Liver (tissue), 9 donors: ENCODE measurements around the gene ARL5B. TPM values are rescaled to one million over a fixed set of nuclear protein-coding genes. Genes with fewer than 3 reads are reported as not detected.

Source experiments
- DNase-seq: peaks from one replicate; pipeline ENCODE4 v3.0.0-alpha.2; 2017; ENCODE audit warnings: low spot score
- H3K27ac ChIP-seq, 2 donors: one replicate each; pipeline ENCODE4 v1.7.0; 2013; ENCODE audit warnings: inconsistent platforms in 2 of 2, low read length in 2 of 2, control low read depth in 1 of 2, low read depth in 1 of 2, mild to moderate bottlenecking in 1 of 2
- H3K27me3 ChIP-seq, 4 donors: one replicate each; pipeline versions ENCODE4 v1.6.1 to v1.7.0; 2013; ENCODE audit warnings: low read length in 3 of 4, inconsistent platforms in 1 of 4, mild to moderate bottlenecking in 1 of 4, moderate library complexity in 1 of 4; ENCODE audit not compliant: control insufficient read depth in 4 of 4, insufficient read depth in 4 of 4
- H3K36me3 ChIP-seq, 4 donors: one replicate each; pipeline versions ENCODE4 v1.6.1 to v1.7.0; 2013; ENCODE audit warnings: low read length in 3 of 4, mild to moderate bottlenecking in 3 of 4, low read depth in 1 of 4, moderate library complexity in 1 of 4; ENCODE audit not compliant: control insufficient read depth in 4 of 4, insufficient read depth in 3 of 4
- H3K4me1 ChIP-seq, 4 donors: one replicate each; pipeline versions ENCODE4 v1.6.1 to v1.7.0; 2013; ENCODE audit warnings: low read length in 3 of 4, mild to moderate bottlenecking in 3 of 4, moderate library complexity in 1 of 4; ENCODE audit not compliant: control insufficient read depth in 4 of 4, insufficient read depth in 4 of 4
- H3K4me3 ChIP-seq, 3 donors: one replicate each; pipeline versions ENCODE4 v1.6.1 to v1.7.0; 2013; ENCODE audit warnings: low read length in 3 of 3, control low read depth in 1 of 3, low read depth in 1 of 3, mild to moderate bottlenecking in 1 of 3
- H3K9ac ChIP-seq, 2 donors: one replicate each; pipeline ENCODE4 v1.7.0; 2013; ENCODE audit warnings: low read length in 2 of 2, mild to moderate bottlenecking in 2 of 2, moderate library complexity in 2 of 2, control low read depth in 1 of 2, low read depth in 1 of 2
- H3K9me3 ChIP-seq, 4 donors: one replicate each; pipeline versions ENCODE4 v1.6.1 to v1.7.0; 2013; ENCODE audit warnings: low read length in 3 of 4; ENCODE audit not compliant: control insufficient read depth in 4 of 4
- EGR1 ChIP-seq, 2 donors: IDR thresholded peaks; 2 replicates each; pipeline ENCODE4 v1.6.1; 2016 to 2018; ENCODE audit warnings: antibody characterized with exemption in 2 of 2, low read depth in 2 of 2
- FOXA1 ChIP-seq: IDR thresholded peaks from 2 replicates; pipeline ENCODE4 v1.6.1; 2016; ENCODE audit warnings: antibody characterized with exemption
- FOXA2 ChIP-seq: IDR thresholded peaks from 2 replicates; pipeline ENCODE4 v1.6.1; 2016; ENCODE audit warnings: antibody characterized with exemption
- GABPA ChIP-seq, 2 donors: IDR thresholded peaks in 1 of 2; conservative IDR thresholded peaks in 1 of 2; 2 replicates each; pipeline ENCODE4 v1.6.1; 2016; ENCODE audit warnings: antibody characterized with exemption in 2 of 2, mild to moderate bottlenecking in 1 of 2, moderate library complexity in 1 of 2
- HNF4A ChIP-seq, 2 donors: conservative IDR thresholded peaks; 2 replicates each; pipeline ENCODE4 v1.6.1; 2016; ENCODE audit warnings: antibody characterized with exemption in 2 of 2, mild to moderate bottlenecking in 2 of 2
- HNF4G ChIP-seq: IDR thresholded peaks from 2 replicates; pipeline ENCODE4 v1.6.1; 2016; ENCODE audit warnings: antibody characterized with exemption
- JUND ChIP-seq, 2 donors: IDR thresholded peaks; 2 replicates each; pipeline ENCODE4 v1.6.1; 2016; ENCODE audit warnings: antibody characterized with exemption in 2 of 2
- MAX ChIP-seq: IDR thresholded peaks from 2 replicates; pipeline ENCODE4 v1.6.1; 2016; ENCODE audit warnings: antibody characterized with exemption
- NR2F2 ChIP-seq: IDR thresholded peaks from 2 replicates; pipeline ENCODE4 v1.6.1; 2016; ENCODE audit warnings: antibody characterized with exemption
- RAD21 ChIP-seq, 2 donors: IDR thresholded peaks; 2 replicates each; pipeline ENCODE4 v1.6.1; 2016; ENCODE audit warnings: antibody characterized with exemption in 2 of 2, mild to moderate bottlenecking in 2 of 2
- RXRA ChIP-seq, 2 donors: IDR thresholded peaks; 2 replicates each; pipeline ENCODE4 v1.6.1; 2017 to 2018; ENCODE audit warnings: antibody characterized with exemption in 2 of 2, mild to moderate bottlenecking in 1 of 2
- SP1 ChIP-seq: IDR thresholded peaks from 2 replicates; pipeline ENCODE4 v1.6.1; 2018; ENCODE audit warnings: antibody characterized with exemption, mild to moderate bottlenecking
- TAF1 ChIP-seq: conservative IDR thresholded peaks from 2 replicates; pipeline ENCODE4 v1.6.1; 2016; ENCODE audit warnings: antibody characterized with exemption, mild to moderate bottlenecking
- YY1 ChIP-seq: IDR thresholded peaks from 2 replicates; pipeline ENCODE4 v1.6.1; 2016; ENCODE audit warnings: antibody characterized with exemption, mild to moderate bottlenecking
- ZBTB33 ChIP-seq: IDR thresholded peaks from 2 replicates; pipeline ENCODE4 v1.6.1; 2016; ENCODE audit warnings: antibody characterized with exemption
- WGBS: extraction: QIAGEN DNeasy Blood & Tissue Kit; methylation state at CpG from one replicate; pipeline ENCODE4 v1.1.7; 2013; 5-methylcytosine and 5-hydroxymethylcytosine counted together
- polyA plus RNA-seq, 2 donors: library from polyadenylated mRNA; stranded (reverse) in 1 of 2; unstranded in 1 of 2; fragments of 200-250 nt in 1 of 2; fragments of >200 nt in 1 of 2; fragmentation: Nextera tagmentation in 1 of 2; extraction: Ambion mirVana in 1 of 2; gene quantifications; one replicate each; pipeline versions ENCODE4 v1.2.1 to v1.2.3, GENCODE V29; 2013 to 2015
- total RNA-seq, 2 donors: library from RNA; depleted of rRNA; stranded (reverse); fragments of >200 nt; gene quantifications; one replicate each; pipeline ENCODE4 v1.2.3, GENCODE V29; 2014
- TF ChIP-seq, protein P1 (sequence below): fragments of 150-350 bp; IDR thresholded peaks from 2 replicates; pipeline ENCODE4 v1.5.1; 2017; ENCODE audit warnings: improper control_type of control experiment, low read depth, low read length; ENCODE audit not compliant: missing input control
- TF ChIP-seq, protein P2 (sequence below): IDR thresholded peaks from 2 replicates; pipeline ENCODE4 v1.6.1; 2016; ENCODE audit warnings: antibody characterized with exemption
- TF ChIP-seq, protein P3 (sequence below): IDR thresholded peaks from 2 replicates; pipeline ENCODE4 v1.6.1; 2016; ENCODE audit warnings: antibody characterized with exemption, mild to moderate bottlenecking
- donor health status: healthy.
- donor health status: healthy.
- donor health status: healthy.
- donor health status: healthy.
- donor health status: healthy.

The ARL5B gene
- total and polyA plus RNA-seq, 4 donors = 5.2 to 19.5 (median 12.3) TPM

- DNase-seq = no peak
- TF ChIP-seq RAD21 (IDR thresholded peaks at IDR 0.05) = no peak
These were observed 28.0 kb downstream of the ARL5B start for GRCh38 chr10:18687195-18687594.

GRCh38 chr10:18687706-18688105 is 28.5 kb downstream of the ARL5B start:
- Histone ChIP-seq H3K4me3 (no peak overlapping the region), H3K27ac (no peak overlapping the region), H3K4me1 (no peaks in the 10 kb centered on the region), H3K9ac (no peak overlapping the region), H3K9me3 (no peaks in the 10 kb centered on the region), H3K36me3 (peaks cover 0 to 5% (median 0%) of the 10 kb centered on the region in 4 donors), H3K27me3 (no peaks in the 10 kb centered on the region)
- WGBS = 58% methylated on average over 5 of the region's 5 CpGs
- TF ChIP-seq FOXA1 (no peak), HNF4A (conservative IDR thresholded peaks at IDR 0.05) (no peak), SP1 (no peak), EGR1 (IDR thresholded peaks at IDR 0.05; ENCODE audit: low read depth in 2 of 2) (no peak), NR2F2 (no peak), YY1 (no peak), GABPA (IDR thresholded peaks at IDR 0.05 in 1 of 2, conservative IDR thresholded peaks at IDR 0.05 in 1 of 2) (no peak), ZBTB33 (no peak), RXRA (IDR thresholded peaks at IDR 0.05) (no peak), TAF1 (no peak), RAD21 (IDR thresholded peaks at IDR 0.05) (no peak), MAX (no peak), HNF4G (no peak), JUND (IDR thresholded peaks at IDR 0.05) (no peak), FOXA2 (no peak)
- TF ChIP-seq, protein P1, sequence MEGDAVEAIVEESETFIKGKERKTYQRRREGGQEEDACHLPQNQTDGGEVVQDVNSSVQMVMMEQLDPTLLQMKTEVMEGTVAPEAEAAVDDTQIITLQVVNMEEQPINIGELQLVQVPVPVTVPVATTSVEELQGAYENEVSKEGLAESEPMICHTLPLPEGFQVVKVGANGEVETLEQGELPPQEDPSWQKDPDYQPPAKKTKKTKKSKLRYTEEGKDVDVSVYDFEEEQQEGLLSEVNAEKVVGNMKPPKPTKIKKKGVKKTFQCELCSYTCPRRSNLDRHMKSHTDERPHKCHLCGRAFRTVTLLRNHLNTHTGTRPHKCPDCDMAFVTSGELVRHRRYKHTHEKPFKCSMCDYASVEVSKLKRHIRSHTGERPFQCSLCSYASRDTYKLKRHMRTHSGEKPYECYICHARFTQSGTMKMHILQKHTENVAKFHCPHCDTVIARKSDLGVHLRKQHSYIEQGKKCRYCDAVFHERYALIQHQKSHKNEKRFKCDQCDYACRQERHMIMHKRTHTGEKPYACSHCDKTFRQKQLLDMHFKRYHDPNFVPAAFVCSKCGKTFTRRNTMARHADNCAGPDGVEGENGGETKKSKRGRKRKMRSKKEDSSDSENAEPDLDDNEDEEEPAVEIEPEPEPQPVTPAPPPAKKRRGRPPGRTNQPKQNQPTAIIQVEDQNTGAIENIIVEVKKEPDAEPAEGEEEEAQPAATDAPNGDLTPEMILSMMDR = no peak
- TF ChIP-seq, protein P2, sequence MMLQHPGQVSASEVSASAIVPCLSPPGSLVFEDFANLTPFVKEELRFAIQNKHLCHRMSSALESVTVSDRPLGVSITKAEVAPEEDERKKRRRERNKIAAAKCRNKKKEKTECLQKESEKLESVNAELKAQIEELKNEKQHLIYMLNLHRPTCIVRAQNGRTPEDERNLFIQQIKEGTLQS = no peak
- TF ChIP-seq, protein P3, sequence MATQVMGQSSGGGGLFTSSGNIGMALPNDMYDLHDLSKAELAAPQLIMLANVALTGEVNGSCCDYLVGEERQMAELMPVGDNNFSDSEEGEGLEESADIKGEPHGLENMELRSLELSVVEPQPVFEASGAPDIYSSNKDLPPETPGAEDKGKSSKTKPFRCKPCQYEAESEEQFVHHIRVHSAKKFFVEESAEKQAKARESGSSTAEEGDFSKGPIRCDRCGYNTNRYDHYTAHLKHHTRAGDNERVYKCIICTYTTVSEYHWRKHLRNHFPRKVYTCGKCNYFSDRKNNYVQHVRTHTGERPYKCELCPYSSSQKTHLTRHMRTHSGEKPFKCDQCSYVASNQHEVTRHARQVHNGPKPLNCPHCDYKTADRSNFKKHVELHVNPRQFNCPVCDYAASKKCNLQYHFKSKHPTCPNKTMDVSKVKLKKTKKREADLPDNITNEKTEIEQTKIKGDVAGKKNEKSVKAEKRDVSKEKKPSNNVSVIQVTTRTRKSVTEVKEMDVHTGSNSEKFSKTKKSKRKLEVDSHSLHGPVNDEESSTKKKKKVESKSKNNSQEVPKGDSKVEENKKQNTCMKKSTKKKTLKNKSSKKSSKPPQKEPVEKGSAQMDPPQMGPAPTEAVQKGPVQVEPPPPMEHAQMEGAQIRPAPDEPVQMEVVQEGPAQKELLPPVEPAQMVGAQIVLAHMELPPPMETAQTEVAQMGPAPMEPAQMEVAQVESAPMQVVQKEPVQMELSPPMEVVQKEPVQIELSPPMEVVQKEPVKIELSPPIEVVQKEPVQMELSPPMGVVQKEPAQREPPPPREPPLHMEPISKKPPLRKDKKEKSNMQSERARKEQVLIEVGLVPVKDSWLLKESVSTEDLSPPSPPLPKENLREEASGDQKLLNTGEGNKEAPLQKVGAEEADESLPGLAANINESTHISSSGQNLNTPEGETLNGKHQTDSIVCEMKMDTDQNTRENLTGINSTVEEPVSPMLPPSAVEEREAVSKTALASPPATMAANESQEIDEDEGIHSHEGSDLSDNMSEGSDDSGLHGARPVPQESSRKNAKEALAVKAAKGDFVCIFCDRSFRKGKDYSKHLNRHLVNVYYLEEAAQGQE = no peak
- no peak for DNase-seq

More at GRCh38 chr10:18687195-18687594, 28.0 kb downstream of the ARL5B start:
- Histone ChIP-seq H3K27me3 (no peaks in the 10 kb centered on the region), H3K36me3 (peaks cover 0 to 6% (median 0%) of the 10 kb centered on the region in 4 donors), H3K4me1 (no peaks in the 10 kb centered on the region), H3K9me3 (no peaks in the 10 kb centered on the region), H3K9ac (no peak overlapping the region), H3K4me3 (no peak overlapping the region), H3K27ac (no peak overlapping the region)
- WGBS = 90% methylated on average over 7 of the region's 7 CpGs
